Progenitor cell of endocrine pancreas (in vitro differentiated cells): ENCODE data around the gene ADAMTS12. TPM values are rescaled to one million over a fixed set of nuclear protein-coding genes. Genes with fewer than 3 reads are reported as not detected.

Experiments used
- DNase-seq: peaks from one replicate; pipeline ENCODE4 v3.0.0; 2021; ENCODE audit warnings: low spot score; ENCODE audit not compliant: unreplicated experiment
- H3K27ac Mint-ChIP-seq: 2 replicates; pipeline ENCODE4 v1.8.0; 2021; ENCODE audit warnings: mild to moderate bottlenecking, moderate library complexity, mixed read lengths
- H3K27me3 Mint-ChIP-seq: 2 replicates; pipeline ENCODE4 v1.8.0; 2021; ENCODE audit warnings: mixed read lengths
- H3K36me3 Mint-ChIP-seq: 2 replicates; pipeline ENCODE4 v1.8.0; 2022; ENCODE audit warnings: mixed read lengths; ENCODE audit not compliant: insufficient read depth
- H3K4me1 Mint-ChIP-seq: 2 replicates; pipeline ENCODE4 v1.8.0; 2021; ENCODE audit warnings: low read depth, mixed read lengths
- H3K4me3 Mint-ChIP-seq: 2 replicates; pipeline ENCODE4 v1.8.0; 2021; ENCODE audit warnings: low read depth, mild to moderate bottlenecking, moderate library complexity, mixed read lengths
- H3K9me3 Mint-ChIP-seq: 2 replicates; pipeline ENCODE4 v1.8.0; 2021; ENCODE audit warnings: low read depth, mixed read lengths
- CTCF ChIP-seq: fragments of 200-600 bp; sonication (generic); IDR thresholded peaks from one replicate; pipeline ENCODE4 v1.5.0; 2021; ENCODE audit warnings: antibody characterized with exemption, mild to moderate bottlenecking; ENCODE audit not compliant: unreplicated experiment
- total RNA-seq: library from RNA; stranded (reverse); gene quantifications from 2 replicates; pipeline ENCODE4 v1.2.1, GENCODE V29; 2021

ADAMTS12 gene
- total RNA-seq, 1 donor from 2014 or later = 5.2 TPM

GRCh38 chr5:33539212-33539611, 352.6 kb downstream of the ADAMTS12 start:
- Mint-ChIP-seq H3K4me1 (no peaks in the 10 kb centered on the region), H3K27me3 (no peaks in the 10 kb centered on the region), H3K4me3 (no peak overlapping the region), H3K27ac (no peak overlapping the region), H3K36me3 (peaks cover 8% of the 10 kb centered on the region), H3K9me3 (peaks cover 9% of the 10 kb centered on the region)
- TF ChIP-seq CTCF = no peak
- no peak for DNase-seq

GRCh38 chr5:33538201-33538600, 353.6 kb downstream of the ADAMTS12 start:
- Mint-ChIP-seq H3K27ac (no peak overlapping the region), H3K9me3 (peaks cover 3% of the 10 kb centered on the region), H3K4me3 (no peak overlapping the region), H3K4me1 (no peaks in the 10 kb centered on the region), H3K36me3 (peaks cover 2% of the 10 kb centered on the region), H3K27me3 (no peaks in the 10 kb centered on the region)
- no peak for DNase-seq
- no peak for TF ChIP-seq CTCF

- TF ChIP-seq CTCF = no peak
- Mint-ChIP-seq H3K4me1 (no peaks in the 10 kb centered on the region), H3K27ac (no peak overlapping the region), H3K4me3 (no peak overlapping the region), H3K27me3 (no peaks in the 10 kb centered on the region), H3K36me3 (no peaks in the 10 kb centered on the region), H3K9me3 (no peaks in the 10 kb centered on the region)
- no peak for DNase-seq
Measured at GRCh38 chr5:33537240-33537639, 354.6 kb downstream of the ADAMTS12 start.

- no peak overlapping the region for H3K27ac Mint-ChIP-seq
- no peak for TF ChIP-seq CTCF
- H3K27me3 Mint-ChIP-seq = no peaks in the 10 kb centered on the region
- DNase-seq = no peak
- no peaks in the 10 kb centered on the region for H3K36me3 Mint-ChIP-seq
- no peak overlapping the region for H3K4me3 Mint-ChIP-seq
- H3K4me1 Mint-ChIP-seq = no peaks in the 10 kb centered on the region
- no peaks in the 10 kb centered on the region for H3K9me3 Mint-ChIP-seq
Measured at GRCh38 chr5:33536802-33537201, 355.0 kb downstream of the ADAMTS12 start.

GRCh38 chr5:33531824-33532223, 360.0 kb downstream of the ADAMTS12 start:
- Mint-ChIP-seq H3K36me3 (no peaks in the 10 kb centered on the region), H3K27me3 (no peaks in the 10 kb centered on the region), H3K4me1 (no peaks in the 10 kb centered on the region), H3K9me3 (no peaks in the 10 kb centered on the region), H3K27ac (no peak overlapping the region), H3K4me3 (no peak overlapping the region)
- no peak for TF ChIP-seq CTCF
- DNase-seq = no peak

- TF ChIP-seq CTCF = no peak
- no peak for DNase-seq
- Mint-ChIP-seq H3K4me3 (no peak overlapping the region), H3K27me3 (no peaks in the 10 kb centered on the region), H3K36me3 (no peaks in the 10 kb centered on the region), H3K4me1 (no peaks in the 10 kb centered on the region), H3K9me3 (no peaks in the 10 kb centered on the region), H3K27ac (no peak overlapping the region)
Measured at GRCh38 chr5:33531037-33531298, 360.8 kb downstream of the ADAMTS12 start.
